ENCODE measurements around the gene FAM43A.

Gene FAM43A

GRCh38 chr3:194675680-194676079 is 10.0 kb upstream of the FAM43A start:
- no peak for DNase-seq (ENCODE audit: low read depth in 3 of 3)

GRCh38 chr3:194676471-194676870 is 9.2 kb upstream of the FAM43A start:
- no peak for DNase-seq (ENCODE audit: low read depth in 3 of 3)

- no peak for DNase-seq (ENCODE audit: low read depth in 3 of 3)
Observed at GRCh38 chr3:194680888-194681615, 4.6 kb upstream of the FAM43A start.

- DNase-seq (ENCODE audit: low read depth in 3 of 3) = no peak
Observed at GRCh38 chr3:194682189-194682693, 3.4 kb upstream of the FAM43A start.

DNA sequence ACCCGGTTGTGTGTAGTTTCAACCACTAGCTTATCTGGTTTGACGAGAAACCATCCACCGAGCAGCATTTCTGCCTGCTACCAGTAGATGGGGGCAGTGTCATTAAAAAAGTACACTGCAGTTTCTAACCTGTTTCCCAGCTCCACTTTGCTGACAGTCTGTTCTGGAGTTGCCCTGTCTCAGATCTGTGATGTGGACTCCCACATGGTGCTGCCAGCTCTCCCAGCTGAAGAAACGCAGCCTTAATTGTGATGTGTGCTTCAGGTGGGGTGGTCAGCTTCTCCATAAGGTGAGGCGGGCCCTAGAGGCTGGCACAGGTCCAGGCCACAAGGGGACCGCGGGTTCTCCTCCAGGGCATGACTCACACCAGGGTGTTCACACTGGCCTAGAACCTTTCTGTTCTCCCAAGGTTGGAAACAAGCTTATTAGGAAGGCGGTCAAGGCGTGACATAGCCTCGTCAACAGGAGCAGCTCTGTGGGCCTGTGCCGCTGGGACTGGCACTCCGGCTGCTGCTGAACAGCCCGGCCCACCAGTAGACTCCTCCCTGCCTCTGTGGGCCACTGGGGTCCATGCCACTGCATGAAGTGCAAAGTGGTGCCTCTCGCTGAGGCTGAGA is 2.9 kb upstream of the FAM43A start:
- peak in 1 of 3 donors; percentile 60 for DNase-seq (ENCODE audit: low read depth in 3 of 3)

DNA sequence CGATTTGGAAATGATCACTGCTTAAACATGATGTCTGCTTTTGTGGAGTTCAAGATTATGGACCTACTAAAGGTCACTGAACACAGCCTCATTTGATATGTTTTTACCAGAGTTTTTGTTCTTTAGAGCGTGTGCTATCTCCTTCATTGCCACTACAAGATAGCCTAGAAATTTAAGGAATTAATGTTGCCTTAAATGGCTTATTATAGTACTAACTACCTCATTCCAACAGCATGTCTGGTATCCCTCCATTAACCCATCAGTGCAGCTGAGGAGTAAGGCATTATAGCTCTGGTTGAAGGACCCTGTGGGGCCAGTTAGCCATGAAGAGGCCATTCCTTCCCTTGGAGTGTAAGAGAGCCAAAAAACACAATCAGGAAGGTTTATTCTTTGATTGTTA is 2.3 kb upstream of the FAM43A start:
- no peak for DNase-seq (ENCODE audit: low read depth in 3 of 3)

DNA sequence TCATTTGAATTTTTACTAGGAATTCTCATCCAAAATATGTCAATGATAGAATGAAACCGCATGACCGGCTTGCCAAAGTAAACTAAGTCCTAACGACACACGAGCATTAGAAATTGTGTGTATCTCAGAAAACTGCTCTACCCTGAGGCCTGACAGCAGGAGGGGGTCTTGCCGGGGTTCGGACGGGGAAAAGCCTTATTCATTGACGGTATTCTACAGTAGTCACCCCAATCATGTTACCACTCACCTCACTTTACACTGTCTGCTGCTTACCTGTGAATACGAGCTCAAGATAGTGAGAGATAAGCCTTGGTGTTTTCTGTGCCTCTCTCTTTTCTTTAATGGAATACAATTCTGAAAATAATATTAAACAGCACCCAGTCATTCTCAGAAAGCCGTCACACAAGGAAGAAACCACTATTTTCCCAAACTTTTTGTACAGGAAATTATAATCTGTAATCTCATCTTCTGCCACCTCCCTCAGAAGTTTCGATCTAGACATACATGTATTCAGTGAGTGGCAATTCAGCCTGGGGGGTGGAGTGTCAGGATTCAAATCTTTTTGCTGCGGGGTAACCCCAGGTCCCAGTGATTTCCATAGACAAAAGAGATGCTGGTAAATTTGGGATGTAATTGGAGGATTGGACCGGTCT is 492 bp upstream of the FAM43A start:
- DNase-seq (ENCODE audit: low read depth in 3 of 3) = peak in 1 of 3 donors; percentile 42

GRCh38 chr3:194686414-194686815 is 732 bp downstream of the FAM43A start:
- DNase-seq (ENCODE audit: low read depth in 3 of 3) = no peak

GRCh38 chr3:194686816-194687637 is 1.3 kb downstream of the FAM43A start:
- DNase-seq (ENCODE audit: low read depth in 3 of 3) = no peak

GRCh38 chr3:194687638-194688199 is 2.0 kb downstream of the FAM43A start:
- DNase-seq (ENCODE audit: low read depth in 3 of 3) = peak; percentile 41 to 71 (median 69)

DNA sequence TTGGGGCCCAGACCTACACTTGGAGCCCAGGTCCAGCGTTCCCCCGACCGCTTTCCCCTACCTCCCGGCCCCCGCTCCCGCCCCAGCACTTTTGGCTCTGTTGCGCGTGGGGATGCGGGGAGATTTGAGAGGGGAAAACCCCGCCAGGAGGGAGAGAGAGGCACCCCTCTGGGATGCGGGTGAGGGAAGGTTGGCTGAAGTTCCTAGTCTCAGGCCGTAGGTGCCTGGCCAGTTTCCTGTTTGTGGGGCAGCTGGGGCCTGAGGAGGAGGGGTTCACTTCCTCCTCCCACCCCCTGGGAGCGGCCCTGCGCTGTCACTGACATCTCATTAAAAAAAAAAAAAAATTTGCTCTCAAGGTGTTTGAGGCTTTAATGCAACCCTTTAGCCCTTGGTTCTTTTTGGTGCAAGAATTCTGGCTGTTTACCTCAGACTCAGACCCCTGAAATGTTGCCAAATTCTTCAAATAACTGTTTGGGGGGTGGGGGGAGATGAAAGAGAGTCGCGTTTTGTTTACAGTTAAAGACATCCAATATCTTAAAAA is 2.6 kb downstream of the FAM43A start:
- no peak for DNase-seq (ENCODE audit: low read depth in 3 of 3)

DNA sequence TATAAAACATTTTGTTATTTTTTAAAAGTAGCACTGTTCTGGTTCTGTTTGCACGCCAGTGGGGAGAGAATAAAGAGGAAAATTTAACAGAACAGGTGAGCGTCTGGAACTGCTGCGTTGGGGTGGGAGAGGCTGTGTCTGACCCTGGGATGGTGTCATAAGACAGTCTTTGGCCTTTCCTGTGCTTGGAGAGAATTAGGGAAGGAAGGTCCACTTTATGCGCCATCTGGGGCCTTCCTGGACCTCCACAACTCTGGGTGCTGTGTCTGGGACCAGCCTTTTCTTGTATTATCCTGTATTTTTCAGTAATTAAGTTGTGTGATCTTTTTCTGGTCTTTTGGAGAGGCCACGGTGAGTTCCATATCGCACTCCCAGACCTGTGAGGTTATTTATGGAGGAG is 3.3 kb downstream of the FAM43A start:
- DNase-seq (ENCODE audit: low read depth in 3 of 3) = no peak

DNA sequence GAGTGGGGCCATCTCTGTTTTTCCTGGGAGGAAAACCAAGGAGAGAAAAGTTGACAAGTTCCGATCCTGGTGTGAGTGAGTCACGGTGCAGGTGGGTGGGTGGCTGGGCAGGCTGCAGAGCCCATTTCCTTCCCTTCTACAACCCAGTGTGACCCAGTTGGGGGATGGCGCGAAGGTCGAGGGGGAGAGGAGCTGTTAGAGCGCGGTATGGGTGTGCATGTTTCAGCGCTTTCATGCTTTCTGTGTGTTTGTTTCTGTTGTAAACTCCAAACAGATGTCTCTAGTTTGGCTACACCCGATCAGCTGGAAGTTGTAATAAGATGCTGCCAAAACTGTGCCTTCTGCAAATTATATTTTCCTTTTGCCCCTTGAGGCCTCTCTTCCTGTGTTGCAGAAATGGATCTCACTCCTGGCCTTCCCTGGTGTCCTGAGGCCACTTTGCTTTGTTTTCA is 3.8 kb downstream of the FAM43A start:
- no peak for DNase-seq (ENCODE audit: low read depth in 3 of 3)

- no peak for DNase-seq (ENCODE audit: low read depth in 3 of 3)
Observed at GRCh38 chr3:194690501-194691372, 5.1 kb downstream of the FAM43A start.

DNA sequence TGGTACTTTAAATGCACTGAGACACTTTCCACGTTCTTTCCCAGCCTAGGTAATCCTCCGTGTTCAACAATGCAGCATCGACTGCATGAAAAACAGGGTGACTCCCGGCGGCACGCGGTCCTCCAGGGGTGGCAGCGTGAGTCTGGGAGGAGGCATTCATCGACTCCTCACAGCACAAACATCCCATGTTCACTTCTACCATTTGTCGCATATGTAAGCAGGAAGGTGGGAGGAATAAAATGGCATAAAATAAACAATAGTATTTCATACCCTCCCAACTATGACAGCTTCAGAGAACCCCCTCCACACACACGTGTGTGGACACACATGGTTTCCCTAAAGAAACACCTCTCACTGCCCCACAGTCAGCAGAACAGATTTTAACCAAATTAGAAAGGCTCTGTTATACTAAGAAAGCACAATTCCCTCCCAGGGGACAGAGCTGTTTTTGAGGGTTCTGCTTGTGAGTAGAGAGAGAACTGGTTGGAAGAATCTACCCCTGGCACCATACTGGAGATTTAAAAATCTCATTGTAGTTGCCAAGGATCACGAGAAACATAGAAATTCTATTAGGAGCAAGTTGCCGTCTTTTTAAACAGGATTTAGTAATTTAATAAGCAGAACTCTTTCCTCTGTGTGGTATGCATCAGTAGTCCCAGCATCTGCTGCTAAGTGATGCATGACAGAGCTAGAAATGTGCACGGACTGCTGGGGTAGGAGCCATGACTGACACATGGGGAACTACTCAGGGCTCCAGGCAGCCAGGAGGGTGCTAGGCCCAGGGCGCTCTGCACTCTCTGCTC is 6.0 kb downstream of the FAM43A start:
- no peak for DNase-seq (ENCODE audit: low read depth in 3 of 3)

DNA sequence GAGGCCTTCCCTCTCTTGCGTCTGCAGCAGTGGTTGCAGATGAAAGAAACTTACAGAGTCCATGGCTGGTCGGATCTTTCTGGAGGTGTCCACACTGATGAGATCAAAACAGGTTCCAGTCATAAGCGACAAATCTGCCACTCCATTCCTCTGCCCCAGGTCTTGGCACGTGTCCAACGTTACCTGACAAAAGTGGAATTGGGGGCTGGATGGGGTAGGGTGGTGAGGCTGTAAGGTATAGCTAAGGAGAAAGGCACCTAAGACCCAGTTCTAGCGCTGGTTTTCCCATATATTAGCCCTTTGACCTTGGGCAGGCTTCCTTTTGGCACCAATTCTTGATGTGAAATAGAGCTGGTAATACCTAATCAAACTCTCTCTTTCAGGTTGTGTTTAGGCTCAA is 11.0 kb downstream of the FAM43A start:
- DNase-seq (ENCODE audit: low read depth in 3 of 3) = no peak

DNA sequence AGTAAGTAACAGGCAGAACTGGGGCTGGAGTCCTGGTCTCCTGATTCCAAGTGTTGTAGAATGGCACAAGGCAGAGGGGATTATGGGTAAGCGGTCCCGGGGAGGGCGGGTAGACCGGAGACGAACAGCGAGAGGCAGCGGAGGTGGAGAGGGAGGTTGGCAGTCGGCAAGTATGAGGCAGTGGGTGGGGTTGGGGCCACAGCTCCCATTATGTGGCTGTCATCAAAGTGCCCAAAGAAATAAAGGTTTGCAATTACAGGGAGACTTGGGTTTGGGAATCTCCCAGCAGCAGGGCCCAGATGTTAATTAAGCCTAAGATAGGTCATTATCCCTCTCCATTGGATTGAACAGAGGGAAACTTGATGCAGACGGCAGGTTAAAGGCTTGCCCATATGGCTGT is 16.9 kb downstream of the FAM43A start:
- no peak for DNase-seq (ENCODE audit: low read depth in 3 of 3)

- no peak for DNase-seq (ENCODE audit: low read depth in 3 of 3)
Observed at GRCh38 chr3:194705227-194705626, 19.5 kb downstream of the FAM43A start.

GRCh38 chr3:194705761-194706160 is 20.1 kb downstream of the FAM43A start:
- DNase-seq (ENCODE audit: low read depth in 3 of 3) = no peak
